H9 (cell line): ENCODE data around the gene PLXNC1. TPM values are rescaled to one million over a fixed set of nuclear protein-coding genes. Genes with fewer than 3 reads are reported as not detected.

Experiments
- DNase-seq: peaks from one replicate; pipeline ENCODE4 v3.0.0-alpha.2; 2017
- H2AFZ ChIP-seq: one replicate; pipeline ENCODE4 v1.6.1; 2013; ENCODE audit warnings: mild to moderate bottlenecking, low read length, control low read depth, moderate library complexity
- H2AK5ac ChIP-seq: 2 replicates; pipeline ENCODE4 v1.6.1; 2013; ENCODE audit warnings: low read length, control low read depth, mixed read lengths; ENCODE audit not compliant: insufficient read length
- H2BK120ac ChIP-seq: one replicate; pipeline ENCODE4 v1.6.1; 2013; ENCODE audit warnings: low read depth, mild to moderate bottlenecking, low read length, control low read depth, inconsistent platforms; ENCODE audit not compliant: poor library complexity, severe bottlenecking
- H2BK12ac ChIP-seq: 2 replicates; pipeline ENCODE4 v1.6.1; 2013; ENCODE audit warnings: low read length, control low read depth, mixed read lengths, low read depth; ENCODE audit not compliant: insufficient read length
- H2BK15ac ChIP-seq: 2 replicates; pipeline ENCODE4 v1.6.1; 2013; ENCODE audit warnings: low read depth, low read length, control low read depth
- H2BK20ac ChIP-seq: one replicate; pipeline ENCODE4 v1.6.1; 2013; ENCODE audit warnings: low read depth, mild to moderate bottlenecking, low read length, control low read depth, inconsistent platforms; ENCODE audit not compliant: poor library complexity, severe bottlenecking
- H2BK5ac ChIP-seq: 2 replicates; pipeline ENCODE4 v1.6.1; 2013; ENCODE audit warnings: low read length, control low read depth, mixed read lengths; ENCODE audit not compliant: insufficient read length
- H3K14ac ChIP-seq: 2 replicates; pipeline ENCODE4 v1.6.1; 2013; ENCODE audit warnings: low read length, control low read depth; ENCODE audit not compliant: insufficient read depth
- H3K18ac ChIP-seq: 2 replicates; pipeline ENCODE4 v1.6.1; 2013; ENCODE audit warnings: low read depth, mild to moderate bottlenecking, mixed read lengths, low read length, control low read depth; ENCODE audit not compliant: insufficient read length
- H3K23ac ChIP-seq: 2 replicates; pipeline ENCODE4 v1.6.1; 2013; ENCODE audit warnings: low read length, control low read depth, mixed read lengths, low read depth; ENCODE audit not compliant: insufficient read length
- H3K23me2 ChIP-seq: 2 replicates; pipeline ENCODE4 v1.6.1; 2013; ENCODE audit warnings: low read depth, mild to moderate bottlenecking, mixed read lengths, low read length, control low read depth; ENCODE audit not compliant: insufficient read length, poor library complexity, severe bottlenecking
- H3K27ac ChIP-seq: 2 replicates; pipeline ENCODE4 v1.5.1; 2013; ENCODE audit warnings: low read length, control low read depth, mixed read lengths, low read depth; ENCODE audit not compliant: insufficient read length
- H3K27me3 ChIP-seq: 2 replicates; pipeline ENCODE4 v1.6.1; 2013; ENCODE audit warnings: low read length, control low read depth, inconsistent platforms; ENCODE audit not compliant: insufficient read depth
- H3K4ac ChIP-seq: 2 replicates; pipeline ENCODE4 v1.6.1; 2013; ENCODE audit warnings: low read depth, mild to moderate bottlenecking, control low read depth, inconsistent platforms, low read length, moderate library complexity
- H3K4me1 ChIP-seq: 2 replicates; pipeline ENCODE4 v1.6.1; 2013; ENCODE audit warnings: low read length, control low read depth, inconsistent platforms; ENCODE audit not compliant: insufficient read depth
- H3K4me2 ChIP-seq: 2 replicates; pipeline ENCODE4 v1.6.1; 2013; ENCODE audit warnings: low read length, control low read depth, mixed read lengths; ENCODE audit not compliant: insufficient read length, insufficient read depth
- H3K56ac ChIP-seq: 2 replicates; pipeline ENCODE4 v1.6.1; 2013; ENCODE audit warnings: low read depth, mild to moderate bottlenecking, mixed read lengths, low read length, control low read depth; ENCODE audit not compliant: insufficient read length
- H3K79me1 ChIP-seq: 2 replicates; pipeline ENCODE4 v1.6.1; 2013; ENCODE audit warnings: low read depth, mild to moderate bottlenecking, moderate library complexity, low read length, control low read depth, inconsistent platforms; ENCODE audit not compliant: insufficient read depth, poor library complexity, severe bottlenecking
- H3K79me2 ChIP-seq: 2 replicates; pipeline ENCODE4 v1.6.1; 2013; ENCODE audit warnings: low read length, control low read depth, inconsistent platforms; ENCODE audit not compliant: insufficient read depth
- H3K9ac ChIP-seq: 2 replicates; pipeline ENCODE4 v1.6.1; 2013; ENCODE audit warnings: low read length, control low read depth, mixed read lengths; ENCODE audit not compliant: insufficient read length; ENCODE audit errors: extremely low read depth
- H3K9me3 ChIP-seq: one replicate; pipeline ENCODE4 v1.6.1; 2013; ENCODE audit warnings: low read depth, low read length, inconsistent platforms; ENCODE audit not compliant: control insufficient read depth
- H3T11ph ChIP-seq: one replicate; pipeline ENCODE4 v1.6.1; 2013; ENCODE audit warnings: mild to moderate bottlenecking, low read length, control low read depth, inconsistent platforms
- H4K20me1 ChIP-seq: one replicate; pipeline ENCODE4 v1.6.1; 2013; ENCODE audit not compliant: control insufficient read depth, insufficient read length, insufficient read depth
- H4K5ac ChIP-seq: 2 replicates; pipeline ENCODE4 v1.6.1; 2013; ENCODE audit warnings: low read depth, mild to moderate bottlenecking, mixed read lengths, low read length, control low read depth; ENCODE audit not compliant: insufficient read length
- H4K8ac ChIP-seq: replicated peaks from 2 replicates; pipeline ENCODE4 v1.6.1; 2013; ENCODE audit warnings: low read length, control low read depth, mixed read lengths, low read depth; ENCODE audit not compliant: insufficient read length
- H4K91ac ChIP-seq: 2 replicates; pipeline ENCODE4 v1.6.1; 2013; ENCODE audit warnings: low read depth, mild to moderate bottlenecking, moderate library complexity, mixed read lengths, low read length, control low read depth; ENCODE audit not compliant: insufficient read length
- H3K27ac Mint-ChIP-seq, 3 experiments: 2 replicates in 2 of 3; 3 replicates in 1 of 3; pipeline ENCODE4 v1.8.0; 2020 to 2021; ENCODE audit warnings: mixed read lengths in 3 of 3, mild to moderate bottlenecking in 1 of 3, moderate library complexity in 1 of 3
- H3K27me3 Mint-ChIP-seq: 2 replicates; pipeline ENCODE4 v1.8.0; 2021; ENCODE audit warnings: low read depth, mild to moderate bottlenecking, moderate library complexity, mixed read lengths
- H3K36me3 Mint-ChIP-seq, 3 experiments: 2 replicates in 2 of 3; 3 replicates in 1 of 3; pipeline ENCODE4 v1.8.0; 2020 to 2021; ENCODE audit warnings: low read depth in 3 of 3, mixed read lengths in 3 of 3; ENCODE audit not compliant: insufficient read depth in 1 of 3
- H3K4me1 Mint-ChIP-seq, 2 experiments: 2 replicates each; pipeline ENCODE4 v1.8.0; 2020; ENCODE audit warnings: mixed read lengths in 2 of 2
- H3K4me3 Mint-ChIP-seq, 2 experiments: 2 replicates in 1 of 2; 3 replicates in 1 of 2; pipeline ENCODE4 v1.8.0; 2020 to 2021; ENCODE audit warnings: mild to moderate bottlenecking in 2 of 2, mixed read lengths in 2 of 2, moderate library complexity in 1 of 2
- H3K9me3 Mint-ChIP-seq, 2 experiments: 2 replicates in 1 of 2; 3 replicates in 1 of 2; pipeline ENCODE4 v1.8.0; 2020; ENCODE audit warnings: mild to moderate bottlenecking in 2 of 2, mixed read lengths in 2 of 2, moderate library complexity in 1 of 2
- CTCF ChIP-seq: fragments of 200-600 bp; sonication (generic); conservative IDR thresholded peaks from 3 replicates; pipeline ENCODE4 v1.8.0; 2021; ENCODE audit warnings: antibody characterized with exemption, mild to moderate bottlenecking
- WGBS: extraction: QIAGEN DNeasy Blood & Tissue Kit; methylation state at CpG from one replicate; pipeline ENCODE4 v1.1.7; 2013; ENCODE audit warnings: missing lambda C conversion rate, low lambda C conversion rate, mixed read lengths; ENCODE audit not compliant: insufficient read length; ENCODE audit errors: extremely low coverage; 5-methylcytosine and 5-hydroxymethylcytosine counted together
- total RNA-seq: library from RNA; stranded (reverse); gene quantifications from 2 replicates; pipeline ENCODE4 v1.2.1, GENCODE V29; 2021

PLXNC1 gene
- total RNA-seq, 1 experiment from 2014 or later, result 1.2 TPM

DNA sequence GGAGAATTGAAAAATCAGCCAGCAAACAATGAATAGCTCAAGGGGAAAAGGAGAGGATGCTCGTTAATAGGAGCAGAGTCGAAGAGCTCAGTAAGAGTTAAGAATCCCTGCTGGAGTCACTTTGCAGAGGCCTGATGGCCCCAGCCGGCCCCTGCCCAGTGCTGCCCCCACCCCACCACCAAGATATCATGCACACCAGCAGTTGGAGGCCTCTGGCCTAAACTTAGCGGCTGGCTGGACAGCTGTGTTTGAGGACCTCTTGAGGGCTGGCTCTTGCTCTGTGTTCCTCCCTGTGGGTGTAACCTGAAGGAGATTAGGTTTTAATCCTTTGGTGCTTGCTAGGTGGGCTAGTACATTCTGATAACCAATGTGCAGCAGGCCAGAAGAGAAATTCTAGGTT lies 142.0 kb downstream of the PLXNC1 start:
- no peak overlapping the region for H3K4me2 ChIP-seq
- no peak overlapping the region for H4K91ac ChIP-seq
- no peak overlapping the region for H2AK5ac ChIP-seq
- H3K79me2 ChIP-seq, result no peaks in the 10 kb centered on the region
- H3K27ac ChIP-seq, result no peak overlapping the region
- H3K4ac ChIP-seq, result no peak overlapping the region
- no peak overlapping the region for H4K8ac ChIP-seq
- H3K27ac Mint-ChIP-seq, result no peak overlapping the region
- no peak overlapping the region for H2AFZ ChIP-seq
- TF ChIP-seq CTCF, result no peak
- H3K23me2 ChIP-seq, result no peaks in the 10 kb centered on the region
- peaks cover 9% of the 10 kb centered on the region; the same call in 1 of the 2 replicates for H3K4me1 ChIP-seq
- H2BK12ac ChIP-seq, result no peak overlapping the region
- no peaks in the 10 kb centered on the region for H3K27me3 ChIP-seq
- H3K27me3 Mint-ChIP-seq, result no peaks in the 10 kb centered on the region; the same call in 1 of the 2 replicates
- no peak overlapping the region for H2BK120ac ChIP-seq
- no peak overlapping the region for H4K5ac ChIP-seq
- no peaks in the 10 kb centered on the region for H4K20me1 ChIP-seq
- no peak for DNase-seq
- H3K4me1 Mint-ChIP-seq, result peaks cover 44 to 46% of the 10 kb centered on the region in 2 experiments
- H3K79me1 ChIP-seq, result no peaks in the 10 kb centered on the region
- H3K4me3 Mint-ChIP-seq, result no peak overlapping the region
- H3K9ac ChIP-seq, result no peak overlapping the region
- H2BK15ac ChIP-seq, result no peak overlapping the region
- no peak overlapping the region for H3T11ph ChIP-seq
- H3K23ac ChIP-seq, result no peak overlapping the region
- H3K56ac ChIP-seq, result no peak overlapping the region
- no peaks in the 10 kb centered on the region for H3K9me3 ChIP-seq
- no peak overlapping the region for H3K14ac ChIP-seq
- H3K18ac ChIP-seq, result no peak overlapping the region
- H3K36me3 Mint-ChIP-seq, result peaks cover 0 to 4% (median 3%) of the 10 kb centered on the region in 3 experiments; a peak in 4 of 7 replicates
- no peaks in the 10 kb centered on the region for H3K9me3 Mint-ChIP-seq
- no peak overlapping the region for H2BK20ac ChIP-seq
- WGBS, result no CpG with 5 or more reads among the region's 4 CpGs
- H2BK5ac ChIP-seq, result no peak overlapping the region
